ENCODE data around the gene FADS3.

DNA sequence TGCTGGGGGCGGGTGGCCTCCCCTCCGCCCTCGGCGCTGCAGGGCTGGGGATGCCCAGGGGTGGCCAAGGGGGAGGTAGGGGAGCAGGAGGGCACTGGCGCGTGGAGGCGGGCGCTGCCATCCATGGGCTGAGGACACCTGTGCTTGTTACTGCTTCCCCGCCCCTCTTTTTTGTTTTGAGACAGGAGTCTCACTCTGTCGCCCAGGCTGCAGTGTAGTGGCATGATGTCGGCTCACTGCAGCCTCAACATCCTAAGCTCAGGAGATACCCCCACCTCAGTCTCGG is 683 bp upstream of the FADS3 start:
- TF ChIP-seq YY1 (IDR thresholded peaks at IDR 0.05; ENCODE audit: insufficient read depth, insufficient read length), result no peak
- no peak for TF ChIP-seq ZNF274 (IDR thresholded peaks at IDR 0.05; ENCODE audit: low read depth, low read length)

Measured in NT2/D1 (cell line).